HepG2 (cell line): Measurements from ENCODE around the gene NOL4L. TPM values are rescaled to one million over a fixed set of nuclear protein-coding genes. Genes with fewer than 3 reads are reported as not detected.
A peak's percentile ranks its signal among the peaks of the same experiment; 100 is the strongest.

Experiments
- ARHGAP35 ChIP-seq: sonication (generic); formaldehyde crosslinking; IDR thresholded peaks from 2 replicates; pipeline ENCODE4 v1.9.0; 2022; ENCODE audit warnings: mild to moderate bottlenecking, inconsistent platforms, moderate library complexity, missing genetic modification reagents, borderline replicate concordance
- KDM6A ChIP-seq: IDR thresholded peaks from 2 replicates; pipeline ENCODE4 v1.6.1; 2016; ENCODE audit warnings: low read depth
- MEF2D ChIP-seq: sonication (generic); formaldehyde crosslinking; IDR thresholded peaks from 2 replicates; pipeline ENCODE4 v1.5.1; 2020; ENCODE audit warnings: mild to moderate bottlenecking, missing genetic modification reagents
- NFE2L2 ChIP-seq: fragments of 150-350 bp; IDR thresholded peaks from 2 replicates; pipeline ENCODE4 v1.6.1; 2014; ENCODE audit warnings: low read length
- SMARCE1 ChIP-seq: fragments of 450-650 bp; IDR thresholded peaks from 2 replicates; pipeline ENCODE4 v1.6.1; 2017; ENCODE audit warnings: borderline replicate concordance
- ZNF781 ChIP-seq: sonication (generic); formaldehyde crosslinking; IDR thresholded peaks from 2 replicates; pipeline ENCODE4 v1.5.1; 2020; ENCODE audit warnings: borderline replicate concordance, mild to moderate bottlenecking, missing genetic modification reagents; ENCODE audit errors: not compliant biosample characterization
- ZNF850 ChIP-seq: sonication (generic); formaldehyde crosslinking; conservative IDR thresholded peaks from 2 replicates; pipeline ENCODE4 v1.9.0; 2021; ENCODE audit warnings: mild to moderate bottlenecking, missing genetic modification reagents
- ZSCAN9 ChIP-seq: IDR thresholded peaks from 2 replicates; pipeline ENCODE4 v1.6.1; 2016; ENCODE audit warnings: borderline replicate concordance
- polyA plus RNA-seq, 8 experiments: library from polyadenylated mRNA; depleted of rRNA in 3 of 8; stranded (reverse) in 7 of 8; unstranded in 1 of 8; fragments of >200 nt; fragmentation: Illumina TruSeq in 4 of 8; extraction: Trizol in 4 of 8; gene quantifications; 2 replicates each; pipeline versions ENCODE4 v1.2.1 to v1.2.3, GENCODE V29; 2011 to 2016; ENCODE audit warnings: low read depth in 4 of 8, missing spikeins in 1 of 8, mixed read lengths in 1 of 8; ENCODE audit not compliant: insufficient read depth in 1 of 8
- total RNA-seq, 5 experiments: library from RNA; depleted of rRNA; stranded (reverse); fragments of >200 nt; fragmentation: Illumina TruSeq; extraction: Trizol; gene quantifications; 2 replicates each; pipeline ENCODE4 v1.2.3, GENCODE V29; 2016; ENCODE audit warnings: low read depth in 1 of 5
- TF ChIP-seq, protein P1 (sequence below): sonication (generic); formaldehyde crosslinking; IDR thresholded peaks from 2 replicates; pipeline ENCODE4 v1.4.0; 2020; ENCODE audit warnings: mild to moderate bottlenecking, missing genetic modification reagents, borderline replicate concordance
- TF ChIP-seq, protein P2 (sequence below): sonication (generic); formaldehyde crosslinking; IDR thresholded peaks from 2 replicates; pipeline ENCODE4 v1.4.0; 2020; ENCODE audit warnings: mild to moderate bottlenecking, missing genetic modification reagents
- TF ChIP-seq, protein P3 (sequence below): sonication (generic); formaldehyde crosslinking; IDR thresholded peaks from 2 replicates; pipeline ENCODE4 v1.5.0; 2020; ENCODE audit warnings: missing genetic modification reagents, mild to moderate bottlenecking, borderline replicate concordance

NOL4L gene
- total and polyA plus RNA-seq, 2 of the 13 experiments (the other 11 are each of a cell fraction or from before 2014, with no cell fraction given) = 16.6 to 35.4 TPM

DNA sequence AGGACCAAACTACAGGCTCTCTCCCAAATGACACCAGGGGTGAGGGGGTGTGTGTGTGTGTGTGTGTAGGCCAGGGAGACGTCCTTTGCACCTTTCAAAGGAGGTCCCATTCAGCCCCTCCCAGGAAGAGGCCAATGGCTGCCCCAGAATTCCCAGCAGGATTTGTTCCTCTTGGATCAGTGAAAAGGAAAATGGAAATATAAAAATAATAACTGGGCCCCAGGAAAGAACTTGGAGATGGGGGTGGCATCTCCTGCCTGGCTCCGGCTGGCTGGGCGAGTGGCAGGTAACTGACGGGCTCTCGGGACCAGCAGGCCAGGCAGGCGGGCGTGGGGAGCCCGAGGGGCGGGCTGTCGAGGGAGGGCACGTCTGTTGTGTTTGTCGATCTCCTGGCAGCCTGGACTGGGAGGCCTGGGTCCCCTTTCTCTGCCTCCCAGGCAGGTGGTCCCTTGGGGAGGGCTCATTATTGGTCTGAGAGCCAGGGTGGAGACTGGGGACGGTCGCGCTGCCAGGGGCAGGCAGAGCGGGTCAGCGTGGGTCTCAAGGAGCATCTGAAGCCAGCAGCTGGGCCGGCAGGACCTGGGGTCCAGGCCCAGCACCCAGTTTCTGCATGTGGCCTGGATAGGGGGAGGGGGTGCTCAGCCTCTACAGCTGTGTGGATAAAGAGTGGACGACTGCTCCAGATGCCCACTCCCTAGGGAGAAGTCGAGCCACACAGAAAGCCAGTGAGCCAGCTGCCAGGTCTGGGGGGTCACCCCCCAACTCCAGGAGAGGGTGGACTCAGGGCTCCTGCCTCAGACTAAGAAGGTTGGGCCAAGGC is 3.1 kb downstream of the NOL4L start (continued):
- TF ChIP-seq, protein P1, sequence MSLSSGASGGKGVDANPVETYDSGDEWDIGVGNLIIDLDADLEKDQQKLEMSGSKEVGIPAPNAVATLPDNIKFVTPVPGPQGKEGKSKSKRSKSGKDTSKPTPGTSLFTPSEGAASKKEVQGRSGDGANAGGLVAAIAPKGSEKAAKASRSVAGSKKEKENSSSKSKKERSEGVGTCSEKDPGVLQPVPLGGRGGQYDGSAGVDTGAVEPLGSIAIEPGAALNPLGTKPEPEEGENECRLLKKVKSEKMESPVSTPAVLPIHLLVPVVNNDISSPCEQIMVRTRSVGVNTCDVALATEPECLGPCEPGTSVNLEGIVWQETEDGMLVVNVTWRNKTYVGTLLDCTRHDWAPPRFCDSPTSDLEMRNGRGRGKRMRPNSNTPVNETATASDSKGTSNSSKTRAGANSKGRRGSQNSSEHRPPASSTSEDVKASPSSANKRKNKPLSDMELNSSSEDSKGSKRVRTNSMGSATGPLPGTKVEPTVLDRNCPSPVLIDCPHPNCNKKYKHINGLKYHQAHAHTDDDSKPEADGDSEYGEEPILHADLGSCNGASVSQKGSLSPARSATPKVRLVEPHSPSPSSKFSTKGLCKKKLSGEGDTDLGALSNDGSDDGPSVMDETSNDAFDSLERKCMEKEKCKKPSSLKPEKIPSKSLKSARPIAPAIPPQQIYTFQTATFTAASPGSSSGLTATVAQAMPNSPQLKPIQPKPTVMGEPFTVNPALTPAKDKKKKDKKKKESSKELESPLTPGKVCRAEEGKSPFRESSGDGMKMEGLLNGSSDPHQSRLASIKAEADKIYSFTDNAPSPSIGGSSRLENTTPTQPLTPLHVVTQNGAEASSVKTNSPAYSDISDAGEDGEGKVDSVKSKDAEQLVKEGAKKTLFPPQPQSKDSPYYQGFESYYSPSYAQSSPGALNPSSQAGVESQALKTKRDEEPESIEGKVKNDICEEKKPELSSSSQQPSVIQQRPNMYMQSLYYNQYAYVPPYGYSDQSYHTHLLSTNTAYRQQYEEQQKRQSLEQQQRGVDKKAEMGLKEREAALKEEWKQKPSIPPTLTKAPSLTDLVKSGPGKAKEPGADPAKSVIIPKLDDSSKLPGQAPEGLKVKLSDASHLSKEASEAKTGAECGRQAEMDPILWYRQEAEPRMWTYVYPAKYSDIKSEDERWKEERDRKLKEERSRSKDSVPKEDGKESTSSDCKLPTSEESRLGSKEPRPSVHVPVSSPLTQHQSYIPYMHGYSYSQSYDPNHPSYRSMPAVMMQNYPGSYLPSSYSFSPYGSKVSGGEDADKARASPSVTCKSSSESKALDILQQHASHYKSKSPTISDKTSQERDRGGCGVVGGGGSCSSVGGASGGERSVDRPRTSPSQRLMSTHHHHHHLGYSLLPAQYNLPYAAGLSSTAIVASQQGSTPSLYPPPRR (CRISPR knock-in tag) = 0 out of 2 replicates have a peak, but pooled peaks have one; percentile 45
- TF ChIP-seq ZSCAN9 (CRISPR knock-in tag) (peak; percentile 34; the same call in 1 of the 2 replicates), NFE2L2 (no peak), ZNF850 (CRISPR knock-in tag) (no peak), KDM6A (CRISPR knock-in tag) (no peak), ZNF781 (CRISPR knock-in tag) (no peak), MEF2D (CRISPR knock-in tag) (peak; percentile 66), ARHGAP35 (CRISPR knock-in tag) (no peak; the same call in 1 of the 2 replicates), SMARCE1 (no peak)
- TF ChIP-seq, protein P2, sequence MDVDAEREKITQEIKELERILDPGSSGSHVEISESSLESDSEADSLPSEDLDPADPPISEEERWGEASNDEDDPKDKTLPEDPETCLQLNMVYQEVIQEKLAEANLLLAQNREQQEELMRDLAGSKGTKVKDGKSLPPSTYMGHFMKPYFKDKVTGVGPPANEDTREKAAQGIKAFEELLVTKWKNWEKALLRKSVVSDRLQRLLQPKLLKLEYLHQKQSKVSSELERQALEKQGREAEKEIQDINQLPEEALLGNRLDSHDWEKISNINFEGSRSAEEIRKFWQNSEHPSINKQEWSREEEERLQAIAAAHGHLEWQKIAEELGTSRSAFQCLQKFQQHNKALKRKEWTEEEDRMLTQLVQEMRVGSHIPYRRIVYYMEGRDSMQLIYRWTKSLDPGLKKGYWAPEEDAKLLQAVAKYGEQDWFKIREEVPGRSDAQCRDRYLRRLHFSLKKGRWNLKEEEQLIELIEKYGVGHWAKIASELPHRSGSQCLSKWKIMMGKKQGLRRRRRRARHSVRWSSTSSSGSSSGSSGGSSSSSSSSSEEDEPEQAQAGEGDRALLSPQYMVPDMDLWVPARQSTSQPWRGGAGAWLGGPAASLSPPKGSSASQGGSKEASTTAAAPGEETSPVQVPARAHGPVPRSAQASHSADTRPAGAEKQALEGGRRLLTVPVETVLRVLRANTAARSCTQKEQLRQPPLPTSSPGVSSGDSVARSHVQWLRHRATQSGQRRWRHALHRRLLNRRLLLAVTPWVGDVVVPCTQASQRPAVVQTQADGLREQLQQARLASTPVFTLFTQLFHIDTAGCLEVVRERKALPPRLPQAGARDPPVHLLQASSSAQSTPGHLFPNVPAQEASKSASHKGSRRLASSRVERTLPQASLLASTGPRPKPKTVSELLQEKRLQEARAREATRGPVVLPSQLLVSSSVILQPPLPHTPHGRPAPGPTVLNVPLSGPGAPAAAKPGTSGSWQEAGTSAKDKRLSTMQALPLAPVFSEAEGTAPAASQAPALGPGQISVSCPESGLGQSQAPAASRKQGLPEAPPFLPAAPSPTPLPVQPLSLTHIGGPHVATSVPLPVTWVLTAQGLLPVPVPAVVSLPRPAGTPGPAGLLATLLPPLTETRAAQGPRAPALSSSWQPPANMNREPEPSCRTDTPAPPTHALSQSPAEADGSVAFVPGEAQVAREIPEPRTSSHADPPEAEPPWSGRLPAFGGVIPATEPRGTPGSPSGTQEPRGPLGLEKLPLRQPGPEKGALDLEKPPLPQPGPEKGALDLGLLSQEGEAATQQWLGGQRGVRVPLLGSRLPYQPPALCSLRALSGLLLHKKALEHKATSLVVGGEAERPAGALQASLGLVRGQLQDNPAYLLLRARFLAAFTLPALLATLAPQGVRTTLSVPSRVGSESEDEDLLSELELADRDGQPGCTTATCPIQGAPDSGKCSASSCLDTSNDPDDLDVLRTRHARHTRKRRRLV (CRISPR knock-in tag) = 0 out of 2 replicates have a peak, but pooled peaks have one; percentile 47
- TF ChIP-seq, protein P3, sequence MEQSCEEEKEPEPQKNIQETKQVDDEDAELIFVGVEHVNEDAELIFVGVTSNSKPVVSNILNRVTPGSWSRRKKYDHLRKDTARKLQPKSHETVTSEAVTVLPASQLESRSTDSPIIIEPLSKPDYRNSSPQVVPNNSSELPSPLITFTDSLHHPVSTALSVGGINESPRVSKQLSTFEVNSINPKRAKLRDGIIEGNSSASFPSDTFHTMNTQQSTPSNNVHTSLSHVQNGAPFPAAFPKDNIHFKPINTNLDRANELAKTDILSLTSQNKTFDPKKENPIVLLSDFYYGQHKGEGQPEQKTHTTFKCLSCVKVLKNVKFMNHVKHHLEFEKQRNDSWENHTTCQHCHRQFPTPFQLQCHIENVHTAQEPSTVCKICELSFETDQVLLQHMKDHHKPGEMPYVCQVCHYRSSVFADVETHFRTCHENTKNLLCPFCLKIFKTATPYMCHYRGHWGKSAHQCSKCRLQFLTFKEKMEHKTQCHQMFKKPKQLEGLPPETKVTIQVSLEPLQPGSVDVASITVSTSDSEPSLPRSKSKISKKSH (CRISPR knock-in tag) = 0 out of 2 replicates have a peak, but pooled peaks have one; percentile 48
